ENCODE results near the gene RAB22A.

Gene RAB22A

DNA sequence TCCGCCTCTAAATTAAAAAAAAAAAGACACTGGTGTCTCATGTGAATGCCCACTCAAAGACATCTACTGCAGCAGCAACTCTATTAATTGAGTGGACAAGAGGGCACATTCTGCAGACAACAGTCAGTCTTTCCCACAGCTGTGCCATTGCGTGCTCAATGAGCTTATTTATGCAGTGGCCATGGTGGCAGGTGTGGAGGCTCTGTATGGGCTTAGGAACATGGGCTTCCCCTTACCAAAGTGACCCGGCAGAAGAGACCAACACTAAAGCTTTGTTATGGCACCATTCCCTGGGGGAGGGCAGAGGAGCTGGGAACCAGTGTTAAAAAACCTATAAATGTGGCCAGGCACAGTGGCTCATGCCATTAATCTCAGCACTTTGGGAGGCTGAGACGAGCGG lies 75.3 kb downstream of the RAB22A start:
- DNase-seq (ENCODE audit: low read depth in 2 of 2, low spot score in 1 of 2) = no peak

DNA sequence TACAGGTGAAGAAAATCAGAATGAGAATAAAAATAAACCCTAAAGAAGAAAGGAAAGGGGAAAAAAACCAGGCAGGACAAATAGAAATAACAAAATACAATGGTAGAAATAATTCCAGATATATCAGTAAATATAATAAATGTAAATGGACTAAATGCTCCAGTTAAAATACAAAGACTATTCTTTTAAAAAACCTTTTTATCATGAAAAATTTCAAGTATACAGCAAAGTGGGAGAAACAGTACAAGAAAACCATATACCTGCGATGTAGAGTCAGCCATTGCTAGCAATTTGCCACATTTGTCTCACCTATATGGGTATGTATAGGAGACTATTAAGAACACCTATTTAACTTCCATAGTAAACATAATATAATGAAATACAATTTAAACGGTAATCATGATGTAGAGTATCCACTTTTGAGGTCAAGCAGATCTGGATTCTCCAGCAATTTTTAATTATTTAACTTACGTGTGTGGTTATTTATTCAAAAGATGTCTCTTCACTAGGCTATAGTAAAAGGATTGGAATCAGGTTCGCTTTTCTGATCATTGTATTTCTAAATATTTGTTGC lies 78.6 kb downstream of the RAB22A start:
- no peak for DNase-seq (ENCODE audit: low read depth in 2 of 2, low spot score in 1 of 2)

DNA sequence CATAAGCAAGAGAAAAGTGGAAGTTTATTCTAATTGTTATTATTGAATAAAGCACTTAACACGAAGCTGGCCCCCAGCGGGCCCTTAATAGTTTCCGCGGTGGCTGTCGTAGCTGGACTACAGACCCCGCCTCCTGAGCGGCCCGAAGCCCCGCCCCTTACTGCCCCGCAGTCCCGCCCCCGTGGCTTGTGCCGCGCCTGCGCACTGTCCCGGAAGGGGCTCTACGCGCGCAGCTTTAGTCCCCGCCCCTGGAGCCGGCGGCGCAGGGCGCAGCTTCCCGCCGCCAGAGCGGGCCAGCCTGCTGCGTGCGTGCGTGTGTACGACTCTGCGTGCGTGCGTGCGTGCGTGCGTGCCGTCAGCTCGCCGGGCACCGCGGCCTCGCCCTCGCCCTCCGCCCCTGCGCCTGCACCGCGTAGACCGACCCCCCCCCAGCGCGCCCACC lies 79.4 kb downstream of the RAB22A start, which contains the start of gene VAPB:
Gene VAPB (plus strand): TSS at position 348 of the 442 bp plus-strand sequence. CDS start 231 bp downstream, outside the sequence.
- DNase-seq (ENCODE audit: low read depth in 2 of 2, low spot score in 1 of 2) = peak; percentile 89 to 97

DNA sequence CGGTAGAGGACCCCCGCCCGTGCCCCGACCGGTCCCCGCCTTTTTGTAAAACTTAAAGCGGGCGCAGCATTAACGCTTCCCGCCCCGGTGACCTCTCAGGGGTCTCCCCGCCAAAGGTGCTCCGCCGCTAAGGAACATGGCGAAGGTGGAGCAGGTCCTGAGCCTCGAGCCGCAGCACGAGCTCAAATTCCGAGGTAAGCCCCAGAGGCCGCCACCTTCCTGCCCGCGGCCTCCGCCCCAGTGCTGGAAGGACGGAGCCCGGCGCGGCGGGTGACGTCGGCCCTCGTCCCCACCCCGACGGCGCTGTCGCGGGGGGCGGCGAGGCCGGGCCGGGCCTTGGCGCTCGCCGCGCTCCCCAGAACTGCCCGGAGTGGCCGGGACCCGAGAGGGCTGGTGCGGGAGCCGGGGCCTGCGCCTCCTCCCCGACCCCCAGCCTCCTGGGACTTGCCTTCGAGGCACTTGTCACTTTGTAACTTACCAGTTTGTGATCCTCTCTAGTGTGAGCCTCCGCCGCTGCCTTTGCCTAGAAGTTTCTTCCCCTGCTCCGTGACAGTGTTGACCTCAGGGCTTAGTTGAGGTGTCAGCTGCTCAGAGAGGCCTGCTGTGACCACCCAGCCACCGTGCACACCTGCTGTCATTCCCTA lies 79.9 kb downstream of the RAB22A start:
- DNase-seq (ENCODE audit: low read depth in 2 of 2, low spot score in 1 of 2) = no peak

DNA sequence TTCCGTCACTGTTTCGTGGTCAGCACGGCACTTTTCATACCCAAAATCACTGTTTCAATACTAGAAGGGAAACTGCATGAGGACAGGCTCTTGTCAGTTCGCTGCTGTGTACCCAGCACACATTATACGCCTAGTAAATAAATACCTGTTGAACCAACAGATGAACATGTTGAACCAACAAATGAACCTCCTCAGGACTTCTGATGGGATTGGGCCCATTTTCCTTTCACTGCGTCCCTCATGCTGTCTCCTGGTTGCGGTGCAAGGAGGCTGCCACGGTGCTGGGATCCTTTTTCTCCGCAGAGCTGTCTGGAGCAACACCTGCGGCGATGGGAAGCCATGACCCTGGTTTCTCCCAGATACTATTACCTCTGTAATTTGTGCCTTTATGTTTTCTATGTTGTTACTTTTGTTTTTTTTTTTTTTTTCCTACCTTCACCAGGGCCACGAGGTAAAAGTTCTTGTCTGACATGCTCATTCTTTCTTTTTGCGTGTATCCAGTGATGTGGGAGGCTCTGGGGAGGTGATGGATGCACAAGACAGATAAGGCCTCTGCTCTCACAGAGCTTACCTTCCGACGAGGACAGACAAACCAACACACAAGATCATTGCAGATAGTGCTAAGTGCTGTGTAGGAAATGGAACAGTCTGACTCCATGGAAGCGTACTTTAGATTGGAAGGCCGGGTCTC lies 80.6 kb downstream of the RAB22A start:
- DNase-seq (ENCODE audit: low read depth in 2 of 2, low spot score in 1 of 2) = no peak

DNA sequence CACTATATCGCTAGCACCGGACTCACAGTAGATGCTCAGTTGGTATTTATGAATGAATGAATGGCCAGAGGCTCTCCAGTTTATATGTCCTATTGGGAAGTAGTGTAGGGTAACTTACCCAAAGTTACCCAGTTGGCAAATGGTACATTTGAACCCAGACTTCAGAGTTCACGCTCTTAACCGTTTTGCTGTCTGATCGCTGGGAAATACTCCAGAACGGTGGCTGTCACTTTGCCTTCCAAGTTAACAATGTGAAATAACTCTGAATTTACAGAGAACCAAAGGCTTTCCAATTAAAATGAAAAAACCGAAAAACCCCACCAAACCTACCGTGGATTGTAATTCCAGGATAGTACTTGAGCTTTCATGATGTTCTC lies 81.1 kb downstream of the RAB22A start:
- no peak for DNase-seq (ENCODE audit: low read depth in 2 of 2, low spot score in 1 of 2)

DNA sequence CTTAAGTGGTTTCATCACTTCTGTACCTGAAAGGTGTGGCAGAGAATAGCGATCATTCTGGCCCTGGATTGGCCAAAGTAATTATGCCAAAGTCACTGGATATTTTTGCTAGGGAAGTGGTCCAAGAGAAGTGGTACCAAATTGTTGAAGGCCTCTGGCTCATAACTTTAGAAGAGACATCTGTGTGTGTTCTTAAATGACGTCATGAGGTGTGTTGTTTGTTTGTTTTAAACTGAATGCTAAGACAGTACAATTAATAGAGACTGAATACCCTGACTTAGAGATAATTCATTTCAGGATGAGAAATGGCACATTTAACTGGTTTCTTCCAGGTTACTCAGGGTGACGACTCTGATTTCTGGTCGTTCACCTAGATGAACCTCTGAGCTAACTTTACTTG lies 82.8 kb downstream of the RAB22A start:
- DNase-seq (ENCODE audit: low read depth in 2 of 2, low spot score in 1 of 2) = no peak

DNA sequence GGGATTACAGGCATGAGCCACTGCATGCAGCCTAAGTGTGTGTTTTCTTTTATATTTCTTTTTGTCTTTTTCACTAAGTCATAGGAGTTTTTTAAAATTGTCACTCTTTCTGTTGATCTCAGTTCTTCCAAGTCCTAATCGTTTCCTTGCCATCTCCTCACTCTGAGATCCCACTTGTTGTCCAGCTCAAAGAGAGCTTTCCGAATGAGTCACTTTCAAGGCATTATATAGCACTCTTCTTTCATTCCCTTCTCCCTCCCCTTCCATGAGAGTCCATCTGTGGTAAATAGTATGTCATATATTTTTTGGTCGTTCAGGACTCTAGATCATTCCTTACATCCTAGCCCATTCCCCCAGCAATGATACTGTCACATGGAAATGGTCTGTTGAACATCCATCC lies 83.8 kb downstream of the RAB22A start:
- no peak for DNase-seq (ENCODE audit: low read depth in 2 of 2, low spot score in 1 of 2)

DNA sequence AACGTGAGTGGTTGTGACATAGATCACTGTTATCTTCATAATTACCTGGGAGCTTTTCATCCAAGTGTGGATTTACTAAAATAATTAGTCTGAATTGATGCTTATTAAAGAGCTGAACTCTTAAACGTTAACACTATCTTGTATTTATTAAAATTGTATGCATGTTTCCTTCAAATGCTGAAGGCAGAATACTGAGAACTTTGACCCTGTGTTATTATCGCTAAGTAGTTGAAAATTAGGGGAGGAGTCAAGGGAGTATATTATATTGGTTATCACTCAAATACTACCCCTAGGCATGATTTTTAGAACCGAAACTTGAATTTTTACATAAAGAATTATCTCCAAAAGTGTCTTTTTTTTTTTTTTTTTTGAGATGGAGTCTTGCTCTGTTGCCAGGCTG lies 85.3 kb downstream of the RAB22A start:
- no peak for DNase-seq (ENCODE audit: low read depth in 2 of 2, low spot score in 1 of 2)

DNA sequence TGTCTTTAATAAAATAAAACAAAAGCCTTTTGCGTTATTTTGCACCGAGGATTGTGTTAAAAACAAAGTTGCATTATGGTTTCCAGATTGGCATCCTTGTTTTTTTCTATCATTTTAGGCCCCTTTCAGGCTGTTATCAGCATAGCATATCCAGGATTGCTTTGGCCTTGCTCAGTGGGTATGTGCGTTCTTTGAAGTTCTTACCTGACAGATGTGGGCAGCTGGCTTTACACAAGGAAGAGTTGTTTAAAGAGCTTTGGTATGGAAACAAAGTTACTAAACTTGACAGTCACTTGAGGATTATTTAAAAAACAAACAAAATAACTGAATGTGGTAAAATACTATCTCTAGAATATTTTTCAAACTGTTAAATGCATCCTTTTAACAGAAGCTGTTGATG lies 86.1 kb downstream of the RAB22A start:
- DNase-seq (ENCODE audit: low read depth in 2 of 2, low spot score in 1 of 2) = no peak

DNA sequence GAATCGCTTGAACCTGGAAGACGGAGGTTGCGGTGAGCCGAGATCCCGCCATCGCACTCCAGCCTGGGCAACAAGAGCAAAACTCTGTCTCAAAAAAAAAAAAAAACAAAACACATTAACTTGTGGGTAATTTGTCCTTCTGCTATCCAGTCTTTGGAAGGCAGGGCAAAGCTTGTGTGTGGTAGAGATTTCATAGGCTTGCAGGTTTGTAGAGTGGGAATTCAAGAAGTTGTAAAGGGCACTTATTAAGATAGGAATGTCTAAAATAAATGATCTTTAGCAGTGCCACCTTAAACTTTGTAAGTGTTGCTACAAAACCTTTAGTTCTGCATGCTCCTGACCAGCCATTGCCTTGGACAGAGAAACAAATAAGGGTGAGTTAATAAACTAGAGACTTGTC lies 87.9 kb downstream of the RAB22A start:
- no peak for DNase-seq (ENCODE audit: low read depth in 2 of 2, low spot score in 1 of 2)

DNA sequence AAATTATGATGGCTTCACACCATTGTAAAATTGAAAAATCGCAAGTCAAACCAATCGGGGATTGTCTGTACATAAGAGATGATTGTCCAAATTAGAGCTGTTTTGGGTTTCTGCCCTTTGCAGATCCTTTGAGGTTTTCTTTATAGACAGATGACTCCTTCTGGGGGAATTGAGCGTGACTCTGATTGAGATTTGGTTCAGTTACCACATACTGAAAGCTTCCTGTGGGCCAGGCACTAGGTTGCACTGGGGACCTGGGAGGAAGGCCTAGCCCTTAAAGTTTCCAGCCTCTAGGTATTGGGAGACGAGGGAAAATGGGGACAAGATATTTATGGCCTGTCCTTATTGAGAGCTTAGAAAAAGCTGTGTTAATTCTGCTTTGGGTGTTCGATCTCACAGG lies 88.7 kb downstream of the RAB22A start:
- DNase-seq (ENCODE audit: low read depth in 2 of 2, low spot score in 1 of 2) = no peak

DNA sequence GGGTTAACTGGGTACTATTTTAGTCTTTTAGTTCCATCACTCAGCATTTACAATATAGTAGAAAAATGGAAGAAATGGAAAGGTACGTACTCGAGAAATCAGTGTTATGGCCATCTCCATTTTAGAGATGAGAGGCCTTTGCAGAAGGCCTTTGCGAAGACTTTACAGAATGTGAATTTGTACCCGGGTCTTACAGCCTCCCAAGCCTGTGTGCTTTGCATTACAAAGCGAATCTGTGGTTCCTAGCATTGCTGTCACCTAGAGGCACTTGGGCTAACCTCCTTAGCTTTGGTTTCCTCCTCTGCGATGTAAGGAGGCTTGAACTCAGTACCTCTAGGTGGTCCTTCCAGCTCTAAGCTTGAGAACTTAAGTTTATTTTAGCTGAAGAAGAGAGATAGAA lies 90.4 kb downstream of the RAB22A start:
- no peak for DNase-seq (ENCODE audit: low read depth in 2 of 2, low spot score in 1 of 2)

DNA sequence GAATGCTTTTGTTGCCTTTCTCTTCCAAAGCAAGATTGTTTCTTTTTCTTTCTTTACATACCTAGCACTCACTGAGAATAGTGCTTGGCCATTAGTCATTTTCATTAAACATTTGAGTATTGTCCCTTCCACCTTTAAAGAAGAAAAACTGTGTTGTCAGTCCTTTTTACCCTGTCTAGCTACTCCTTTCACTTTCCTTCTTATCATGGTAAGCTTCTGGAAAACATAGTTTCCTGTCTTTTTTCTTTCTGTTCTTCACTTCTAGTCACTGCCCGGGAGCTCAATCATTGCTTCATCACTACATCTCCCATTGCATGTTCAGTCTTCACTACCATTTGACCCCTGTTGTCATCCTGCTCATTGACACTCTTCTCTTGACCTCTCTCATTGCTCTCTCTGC lies 91.6 kb downstream of the RAB22A start:
- DNase-seq (ENCODE audit: low read depth in 2 of 2, low spot score in 1 of 2) = no peak

DNA sequence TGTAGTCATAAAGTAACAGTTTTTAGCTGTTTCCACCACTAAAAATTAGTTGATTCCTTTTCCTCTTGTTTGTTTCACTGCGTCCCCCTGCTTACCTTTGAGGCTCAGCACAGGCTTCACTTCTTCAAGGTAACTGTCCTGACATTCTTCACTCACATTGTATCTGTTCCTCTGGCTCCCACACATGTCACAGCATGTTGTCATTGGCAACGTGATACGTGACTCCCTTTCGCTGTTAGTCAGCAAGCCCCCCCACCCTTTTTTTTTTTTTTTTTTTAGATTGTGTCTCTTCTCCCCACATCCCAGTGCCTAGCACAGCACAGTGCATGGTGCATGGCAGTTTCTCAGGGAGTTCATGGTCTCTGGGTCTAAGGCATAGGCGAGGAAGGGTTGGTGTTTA lies 92.8 kb downstream of the RAB22A start:
- no peak for DNase-seq (ENCODE audit: low read depth in 2 of 2, low spot score in 1 of 2)

DNA sequence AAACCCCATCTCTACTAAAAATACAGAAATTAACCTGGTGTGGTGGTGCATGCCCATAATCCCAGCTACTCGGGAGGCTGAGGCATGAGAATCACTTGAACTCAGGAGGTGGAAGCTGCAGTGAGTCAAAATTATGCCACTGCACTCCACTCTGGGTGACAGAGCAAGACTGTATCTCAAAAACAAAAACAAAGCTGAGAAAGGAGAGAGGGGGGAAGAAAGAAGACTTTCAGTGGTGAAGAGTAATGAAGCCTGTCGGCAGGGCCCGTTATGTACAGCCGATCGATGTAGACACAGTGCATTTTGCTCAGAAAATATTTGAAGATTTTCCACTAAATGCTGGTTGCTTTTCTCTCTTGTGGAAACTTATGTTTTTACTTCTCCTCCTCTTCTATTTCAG lies 93.3 kb downstream of the RAB22A start:
- no peak for DNase-seq (ENCODE audit: low read depth in 2 of 2, low spot score in 1 of 2)

DNA sequence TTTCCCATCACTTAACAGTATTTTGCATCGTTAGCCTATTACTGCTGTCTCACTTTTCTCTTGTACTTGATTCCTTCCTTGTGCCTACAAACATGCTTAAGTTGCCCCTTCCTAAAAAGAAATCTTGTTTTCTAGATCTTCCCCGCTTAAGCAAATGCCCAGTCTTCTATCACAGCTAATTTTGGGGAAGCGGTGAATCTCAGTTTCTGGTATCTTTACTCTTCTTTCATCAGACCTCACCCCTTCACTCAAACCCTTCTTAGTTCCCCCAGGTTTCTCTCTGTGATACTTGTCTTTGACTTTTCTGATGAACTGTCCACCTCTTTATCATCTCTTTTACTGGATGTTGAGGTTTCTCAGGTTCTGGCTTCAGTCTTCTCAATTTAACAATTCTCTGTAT lies 93.8 kb downstream of the RAB22A start:
- DNase-seq (ENCODE audit: low read depth in 2 of 2, low spot score in 1 of 2) = no peak

DNA sequence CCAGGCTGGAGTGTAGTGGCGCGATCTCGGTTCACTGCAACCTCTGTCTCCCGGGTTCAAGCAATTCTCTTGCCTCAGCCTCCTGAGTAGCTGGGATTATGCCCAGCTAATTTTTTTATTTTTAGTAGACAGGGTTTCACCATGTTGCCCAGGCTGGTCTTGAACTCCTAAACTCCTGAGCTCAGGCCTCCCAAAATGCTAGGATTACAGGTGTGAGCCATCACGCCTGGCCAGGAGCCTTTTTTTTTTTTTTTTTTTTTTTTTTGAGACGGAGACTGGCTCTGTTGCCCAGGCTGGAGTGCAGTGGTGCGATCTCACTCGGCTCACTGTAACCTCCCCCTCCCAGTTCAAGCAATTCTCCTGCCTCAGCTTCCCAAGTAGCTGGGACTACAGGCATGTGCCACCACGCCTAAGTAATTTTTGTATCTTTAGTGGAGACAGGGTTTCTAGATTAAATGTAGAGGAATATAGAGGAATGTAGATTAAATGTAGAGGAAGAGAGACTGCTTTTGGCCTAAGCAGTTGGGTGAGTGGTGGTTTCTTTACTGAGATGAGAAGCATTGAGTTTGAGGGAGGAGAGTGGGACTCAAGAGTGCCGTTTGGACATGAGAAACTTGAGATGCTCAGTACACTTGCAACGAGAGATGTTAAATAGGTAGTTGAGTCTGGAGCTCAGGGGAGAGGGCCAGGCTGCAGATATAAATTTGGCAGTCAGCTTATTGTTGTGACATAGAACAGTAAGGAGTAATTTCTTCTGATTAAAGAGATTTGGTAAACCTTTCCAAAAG lies 96.2 kb downstream of the RAB22A start:
- no peak for DNase-seq (ENCODE audit: low read depth in 2 of 2, low spot score in 1 of 2)

DNA sequence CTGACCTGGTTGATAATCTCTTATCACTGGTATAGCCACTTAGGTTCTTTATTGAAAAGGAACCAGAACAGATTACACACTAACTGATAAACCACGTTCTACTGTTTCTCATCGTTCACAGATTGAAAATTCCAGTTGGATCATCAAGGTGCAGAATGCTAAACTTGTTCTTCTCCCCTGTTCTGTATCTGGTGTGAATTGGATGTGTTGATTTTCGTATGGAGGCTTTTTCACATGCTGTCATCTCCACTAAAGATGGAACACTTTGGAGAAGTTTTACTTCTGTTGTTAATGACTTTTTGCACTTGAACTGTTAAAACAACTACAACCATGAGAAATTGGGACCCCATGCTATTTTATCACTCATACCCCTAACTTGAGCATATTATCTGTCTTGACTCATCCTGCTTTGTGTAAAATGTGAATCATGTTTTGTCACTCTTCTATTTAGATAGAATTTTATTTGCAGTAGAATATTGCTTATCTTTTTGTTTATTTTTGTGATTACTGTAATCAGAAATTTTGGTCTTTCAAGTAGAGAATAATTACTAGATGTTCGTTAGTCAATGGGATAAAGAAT lies 97.0 kb downstream of the RAB22A start:
- no peak for DNase-seq (ENCODE audit: low read depth in 2 of 2, low spot score in 1 of 2)

DNA sequence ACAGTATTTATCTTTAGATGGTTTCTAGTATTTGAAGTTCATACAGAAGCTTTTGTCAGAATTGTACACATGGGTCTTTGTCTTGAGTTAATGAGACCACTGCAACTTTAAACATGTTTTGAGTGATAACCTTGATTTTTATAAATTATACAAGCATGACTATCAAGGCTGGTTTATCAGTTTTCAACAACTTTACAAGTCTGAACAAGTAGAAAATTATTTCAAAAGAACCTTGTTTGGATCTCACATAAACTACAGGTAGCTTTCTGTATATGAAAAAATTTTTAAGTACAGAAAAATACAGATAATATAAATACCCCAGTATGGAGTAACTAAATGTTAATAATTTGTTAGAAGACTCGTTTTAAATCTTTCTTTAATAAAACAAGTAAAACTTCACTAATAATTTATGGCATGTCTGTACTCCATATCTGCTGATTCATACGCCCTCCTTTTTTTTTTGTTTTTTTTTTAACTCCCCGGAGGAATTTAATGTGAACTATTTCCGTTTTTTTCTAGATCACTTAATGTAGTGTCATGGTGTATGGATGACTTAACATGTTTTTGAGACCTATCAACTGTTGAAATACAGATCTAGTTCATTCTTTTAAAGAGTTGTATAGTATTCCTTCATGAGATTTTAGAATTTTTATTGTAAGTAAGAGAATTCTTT lies 97.8 kb downstream of the RAB22A start:
- DNase-seq (ENCODE audit: low read depth in 2 of 2, low spot score in 1 of 2) = no peak

DNA sequence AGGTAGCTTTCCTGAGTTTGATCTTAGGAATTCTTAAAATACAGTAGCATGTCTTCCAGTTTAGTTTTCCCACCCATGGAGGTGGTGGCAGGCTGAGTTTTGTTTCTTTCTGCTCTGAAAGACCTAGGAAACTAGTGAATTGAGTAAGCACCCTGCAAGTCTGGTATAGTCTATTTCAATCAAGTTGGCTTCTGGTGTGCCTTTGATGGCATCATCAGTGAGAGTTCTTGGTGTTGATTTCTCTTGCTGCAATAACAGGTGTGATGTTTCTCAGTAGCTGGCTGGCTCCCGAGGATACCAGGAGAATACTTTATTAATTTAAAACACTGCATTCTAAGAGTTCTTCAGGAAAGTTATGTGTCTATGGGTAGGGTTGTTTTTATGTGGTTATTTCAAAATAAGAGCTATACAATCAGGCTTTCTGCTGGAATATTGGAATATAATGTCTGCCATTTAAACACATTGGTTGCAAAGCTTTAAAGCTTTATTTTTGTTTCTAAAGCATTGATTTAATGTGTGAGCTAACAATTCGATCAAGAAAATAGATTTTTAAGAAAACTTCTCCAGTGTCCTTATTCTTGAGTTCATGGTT lies 98.5 kb downstream of the RAB22A start:
- no peak for DNase-seq (ENCODE audit: low read depth in 2 of 2, low spot score in 1 of 2)
